ENCODE measurements around the gene TRAF7.
A peak's percentile ranks its signal among the peaks of the same experiment; 100 is the strongest.
"Not testable (repeated sequence)": the region's sequence is repeated elsewhere in the genome, so short reads cannot be mapped to it uniquely, and the experiment has no call there.

TRAF7 gene

GRCh38 chr16:2155091-2155950 lies at the start of gene TRAF7:
Gene TRAF7, plus strand, starts transcription at chr16:2155782. Its CDS starts 8,139 bp downstream, at chr16:2163921.
- peak; percentile 100 for DNase-seq

DNA sequence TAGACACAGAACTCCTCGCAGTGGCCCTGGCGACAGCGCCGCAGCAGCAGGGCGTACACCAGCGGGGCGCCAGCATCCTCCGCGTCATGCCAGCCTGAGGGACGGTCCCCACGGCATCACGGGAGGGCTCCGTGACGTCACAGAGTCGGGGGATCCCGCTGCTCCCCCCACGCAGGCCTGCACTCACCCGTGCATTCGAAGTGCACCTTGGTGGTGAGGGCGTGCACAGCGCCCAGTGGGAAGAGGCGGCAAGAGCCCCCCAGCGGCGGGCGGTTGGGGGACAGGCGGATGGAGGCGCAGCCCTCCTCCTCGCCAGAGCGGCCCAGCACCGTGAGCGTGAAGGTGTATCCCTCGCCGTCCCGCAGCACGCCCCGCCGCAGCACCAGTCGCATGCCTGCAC lies 49.4 kb upstream of the TRAF7 start:
- DNase-seq = not testable (repeated sequence)

- peak; percentile 87 for DNase-seq
Measured at GRCh38 chr16:2107121-2107790, 48.3 kb upstream of the TRAF7 start.

DNA sequence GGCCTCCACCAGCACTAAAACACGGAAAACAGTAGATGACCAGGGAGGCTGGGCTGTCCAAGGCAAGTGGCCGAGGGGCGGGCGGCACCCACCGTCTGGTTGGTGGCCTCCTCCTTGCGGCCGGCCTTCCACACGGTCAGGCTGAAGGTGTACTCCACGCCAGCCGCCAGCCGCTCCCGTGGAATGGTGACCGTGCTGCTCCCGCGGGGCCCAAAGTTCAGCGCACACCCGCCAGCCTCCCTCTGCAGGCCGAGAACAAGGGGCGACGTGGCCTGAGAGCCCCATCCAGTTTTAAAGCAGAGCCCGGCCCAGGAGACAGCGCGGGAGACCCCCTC lies 47.8 kb upstream of the TRAF7 start:
- not testable (repeated sequence) for DNase-seq

DNA sequence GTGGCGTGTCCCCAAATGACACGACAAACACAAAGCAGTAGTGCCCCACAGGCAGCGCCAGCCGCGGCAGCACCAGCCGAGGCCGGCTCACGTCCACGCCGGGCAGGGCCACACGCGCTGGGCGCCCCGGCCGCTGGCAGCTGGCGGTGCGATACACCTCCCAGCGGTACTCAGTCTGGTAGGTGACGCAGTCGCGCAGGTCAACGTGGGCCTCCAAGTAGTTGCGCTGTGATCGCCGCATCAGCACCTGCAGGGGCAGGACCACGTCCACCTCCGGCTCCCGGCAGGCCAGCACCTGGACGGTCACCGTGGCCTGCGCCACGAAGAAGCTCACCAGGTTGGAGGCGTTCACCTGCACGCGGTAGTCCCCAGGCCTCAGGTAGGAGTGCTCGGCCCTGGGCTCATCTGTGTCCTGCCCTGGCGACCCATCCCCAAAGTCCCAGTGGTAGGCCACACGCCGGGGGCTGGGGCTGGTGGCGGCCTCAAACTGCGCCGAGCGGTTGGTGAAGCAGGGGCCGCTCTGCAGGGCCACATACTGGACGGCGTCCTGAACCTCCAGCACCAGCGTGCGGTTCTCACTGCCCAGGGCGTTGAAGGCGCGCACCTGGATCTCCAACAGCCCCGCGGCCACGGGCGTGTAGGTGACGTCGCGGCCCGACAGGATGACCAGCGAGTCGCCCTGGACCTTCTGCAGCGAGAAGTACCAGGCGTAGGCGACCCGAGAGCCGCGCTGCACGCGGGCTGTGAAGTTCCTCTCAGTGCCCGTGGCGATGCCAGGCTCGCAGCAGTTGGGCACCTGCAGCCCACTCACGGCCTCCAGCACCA lies 46.9 kb upstream of the TRAF7 start:
- DNase-seq = not testable (repeated sequence)

DNA sequence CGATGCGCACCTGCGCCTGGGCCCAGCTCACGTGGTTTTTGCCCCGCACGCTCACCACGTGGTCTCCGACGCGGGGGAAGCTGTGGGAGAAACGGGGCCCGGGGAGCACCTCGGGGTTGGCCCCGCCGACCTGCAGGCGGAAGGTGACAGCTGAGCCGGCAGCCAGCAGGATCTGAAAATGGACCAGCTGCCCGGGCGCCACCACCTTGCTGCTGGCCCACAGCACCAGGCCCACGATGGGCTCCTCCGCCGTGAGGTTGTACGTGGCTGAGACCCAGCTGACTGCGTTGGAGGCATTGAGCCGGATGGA lies 46.4 kb upstream of the TRAF7 start:
- DNase-seq = not testable (repeated sequence)

- DNase-seq = not testable (repeated sequence)
Measured at GRCh38 chr16:2109872-2110271, 45.7 kb upstream of the TRAF7 start.

DNA sequence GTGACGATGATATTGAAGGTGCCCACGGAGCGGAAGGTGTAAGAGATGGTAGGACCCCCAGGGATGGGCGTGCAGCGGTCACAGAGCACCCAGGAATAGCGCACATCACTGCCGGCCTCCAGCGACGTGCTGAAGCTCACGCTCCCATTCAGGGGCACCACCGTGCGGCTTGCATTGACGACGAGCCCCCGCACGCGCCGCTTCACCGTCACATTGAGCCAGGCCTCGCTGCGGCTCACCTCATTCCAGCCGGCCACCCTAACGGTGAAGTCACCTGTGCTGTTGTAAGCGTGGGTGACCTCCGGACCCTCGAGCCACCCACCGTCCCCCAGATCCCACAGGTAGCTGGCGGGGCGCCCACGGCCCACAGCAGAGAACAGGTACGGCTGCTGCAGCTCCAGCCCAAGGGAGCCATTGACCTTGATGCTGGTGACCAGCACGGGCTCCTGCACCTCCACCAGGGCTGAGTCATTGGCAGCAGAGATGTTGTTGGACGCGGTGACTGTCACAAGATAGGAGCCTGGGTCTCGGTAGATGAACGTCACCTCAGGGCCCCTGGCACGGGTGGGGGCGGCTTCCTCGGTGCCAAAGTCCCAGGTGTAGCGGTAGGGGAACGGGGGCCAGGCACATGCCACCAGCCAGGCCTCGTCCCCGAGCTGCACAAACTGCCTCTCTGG lies 45.1 kb upstream of the TRAF7 start:
- DNase-seq = not testable (repeated sequence)

DNA sequence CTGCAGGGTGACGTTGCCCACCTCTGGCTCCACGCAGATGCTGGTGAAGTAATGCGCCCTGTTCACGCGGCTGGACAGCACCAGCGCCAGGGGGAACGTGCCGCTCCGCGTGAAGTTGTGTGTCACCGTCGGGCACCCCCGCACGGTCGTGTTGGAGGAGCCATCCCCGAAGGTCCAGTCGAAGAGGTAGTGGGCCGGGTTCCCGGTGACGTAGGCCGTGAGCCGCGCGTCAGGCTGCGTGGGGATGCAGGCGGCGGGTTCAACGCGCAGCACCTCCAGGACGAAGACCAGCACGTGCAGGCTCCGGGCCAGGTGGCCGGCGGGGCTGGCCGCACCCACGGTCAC lies 44.6 kb upstream of the TRAF7 start:
- DNase-seq = not testable (repeated sequence)

- DNase-seq = not testable (repeated sequence)
Measured at GRCh38 chr16:2111412-2112335, 43.9 kb upstream of the TRAF7 start.

- DNase-seq = not testable (repeated sequence)
Measured at GRCh38 chr16:2112539-2113106, 43.0 kb upstream of the TRAF7 start.

- not testable (repeated sequence) for DNase-seq
Measured at GRCh38 chr16:2114225-2114624, 41.4 kb upstream of the TRAF7 start.

DNA sequence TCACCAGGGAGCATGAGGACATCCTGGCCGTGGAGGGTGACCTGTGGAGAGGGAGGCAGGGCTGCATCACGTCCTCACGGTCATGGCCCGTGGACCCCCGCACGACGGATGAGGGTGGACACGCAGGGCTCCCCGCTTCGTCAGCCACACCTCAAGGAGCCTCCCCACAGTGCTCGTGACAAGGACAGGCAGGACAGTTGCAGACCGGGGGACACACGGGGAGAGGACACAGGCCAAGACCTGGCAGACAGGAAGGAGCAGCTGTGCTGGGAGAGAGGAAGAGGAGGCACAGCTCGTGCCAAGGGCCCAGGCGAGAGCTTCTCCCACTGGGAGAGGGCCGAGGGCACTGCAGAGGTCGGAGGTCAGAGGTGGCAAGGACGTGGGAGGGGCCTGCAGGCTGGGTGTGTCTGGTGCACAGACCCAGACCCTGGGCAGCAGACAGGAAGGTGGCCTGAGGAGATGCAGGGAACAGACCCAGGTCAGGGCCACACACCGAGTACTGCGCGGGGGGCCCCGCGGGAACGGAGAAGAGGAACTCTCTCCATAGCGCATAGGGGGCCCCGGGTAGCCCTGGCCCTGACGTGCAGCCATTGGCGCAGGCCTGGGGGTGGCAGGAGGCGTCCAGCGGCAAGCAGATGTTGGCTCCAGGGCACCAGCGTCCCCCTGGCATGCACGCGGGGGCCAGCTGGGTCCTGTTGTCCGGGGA lies 40.5 kb upstream of the TRAF7 start:
- DNase-seq = not testable (repeated sequence)

DNA sequence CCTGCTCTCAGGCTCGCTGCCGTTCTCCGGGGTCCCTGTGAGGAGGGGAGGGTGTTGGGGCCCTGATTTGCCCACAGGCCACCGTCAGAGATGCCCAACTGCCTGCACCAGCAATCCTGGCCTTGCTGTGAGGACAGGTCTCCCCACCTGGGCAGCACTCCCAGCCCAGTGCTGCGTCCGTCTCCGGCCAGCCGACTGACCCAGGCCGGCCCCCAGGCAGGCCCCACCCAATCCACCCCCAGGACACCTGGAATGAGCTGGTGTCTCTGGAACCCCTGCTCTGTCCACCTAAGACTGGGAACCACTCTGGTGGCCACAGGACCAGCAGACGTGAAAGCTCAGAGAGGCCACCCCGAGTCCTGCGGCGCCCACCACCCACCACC lies 40.0 kb upstream of the TRAF7 start:
- DNase-seq = no peak

- not testable (repeated sequence) for DNase-seq
Measured at GRCh38 chr16:2116428-2116827, 39.2 kb upstream of the TRAF7 start.

GRCh38 chr16:2117341-2117740 lies 38.2 kb upstream of the TRAF7 start:
- not testable (repeated sequence) for DNase-seq

GRCh38 chr16:2117960-2118722 lies 37.4 kb upstream of the TRAF7 start:
- not testable (repeated sequence) for DNase-seq

GRCh38 chr16:2121325-2121724 lies 34.3 kb upstream of the TRAF7 start:
- peak; percentile 57 for DNase-seq

DNA sequence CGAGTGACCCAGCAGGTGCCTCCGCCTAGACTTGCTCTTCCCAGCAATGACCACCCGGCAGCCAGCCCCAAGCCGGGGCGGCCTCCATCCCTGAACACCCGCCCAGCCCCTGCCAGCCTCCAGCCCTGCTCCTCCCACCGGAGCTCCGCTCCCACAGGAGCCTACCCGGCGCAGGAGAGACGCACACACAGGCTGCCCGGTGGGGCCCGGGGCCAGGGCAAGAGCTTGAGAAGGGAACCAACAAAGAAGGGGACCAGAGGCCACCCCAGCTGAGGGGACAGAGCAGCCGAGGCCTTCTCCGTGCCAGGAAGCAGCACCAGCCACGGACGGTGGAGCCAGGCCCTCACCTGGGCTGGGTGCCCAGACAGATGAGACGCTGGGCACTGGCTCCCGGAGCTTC lies 33.7 kb upstream of the TRAF7 start:
- DNase-seq = no peak

DNA sequence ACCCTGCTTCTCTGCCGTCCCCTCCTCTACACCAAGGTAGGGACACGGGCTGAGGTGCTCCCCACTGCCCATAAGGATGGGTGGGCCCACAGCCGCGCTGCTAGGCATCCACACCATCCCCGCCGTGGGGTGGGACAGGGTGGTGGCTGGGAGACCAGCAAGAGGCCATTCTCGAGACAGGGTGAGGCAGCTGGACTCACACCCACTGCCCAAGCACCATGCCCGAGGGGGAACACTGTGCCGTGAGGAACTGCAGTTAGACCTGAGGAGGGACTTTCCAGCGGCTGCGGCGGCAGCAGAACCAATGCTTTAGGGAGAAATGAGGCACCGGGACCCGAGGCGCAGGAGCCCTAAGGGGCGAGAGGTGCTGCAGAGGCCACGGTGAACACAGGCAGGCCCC lies 33.2 kb upstream of the TRAF7 start:
- DNase-seq = no peak
